H9 (cell line): ENCODE measurements around the gene SKIC2. TPM values are rescaled to one million over a fixed set of nuclear protein-coding genes. Genes with fewer than 3 reads are reported as not detected.
"Not testable (repeated sequence)": the region's sequence is repeated elsewhere in the genome, so short reads cannot be mapped to it uniquely, and the experiment has no call there.

Experiments used
- DNase-seq: peaks from one replicate; pipeline ENCODE4 v3.0.0-alpha.2; 2017
- H2AFZ ChIP-seq: one replicate; pipeline ENCODE4 v1.6.1; 2013; ENCODE audit warnings: mild to moderate bottlenecking, low read length, control low read depth, moderate library complexity
- H2AK5ac ChIP-seq: 2 replicates; pipeline ENCODE4 v1.6.1; 2013; ENCODE audit warnings: low read length, control low read depth, mixed read lengths; ENCODE audit not compliant: insufficient read length
- H2BK120ac ChIP-seq: one replicate; pipeline ENCODE4 v1.6.1; 2013; ENCODE audit warnings: low read depth, mild to moderate bottlenecking, low read length, control low read depth, inconsistent platforms; ENCODE audit not compliant: poor library complexity, severe bottlenecking
- H2BK12ac ChIP-seq: 2 replicates; pipeline ENCODE4 v1.6.1; 2013; ENCODE audit warnings: low read length, control low read depth, mixed read lengths, low read depth; ENCODE audit not compliant: insufficient read length
- H2BK15ac ChIP-seq: 2 replicates; pipeline ENCODE4 v1.6.1; 2013; ENCODE audit warnings: low read depth, low read length, control low read depth
- H2BK20ac ChIP-seq: one replicate; pipeline ENCODE4 v1.6.1; 2013; ENCODE audit warnings: low read depth, mild to moderate bottlenecking, low read length, control low read depth, inconsistent platforms; ENCODE audit not compliant: poor library complexity, severe bottlenecking
- H2BK5ac ChIP-seq: 2 replicates; pipeline ENCODE4 v1.6.1; 2013; ENCODE audit warnings: low read length, control low read depth, mixed read lengths; ENCODE audit not compliant: insufficient read length
- H3K14ac ChIP-seq: 2 replicates; pipeline ENCODE4 v1.6.1; 2013; ENCODE audit warnings: low read length, control low read depth; ENCODE audit not compliant: insufficient read depth
- H3K18ac ChIP-seq: 2 replicates; pipeline ENCODE4 v1.6.1; 2013; ENCODE audit warnings: low read depth, mild to moderate bottlenecking, mixed read lengths, low read length, control low read depth; ENCODE audit not compliant: insufficient read length
- H3K23ac ChIP-seq: 2 replicates; pipeline ENCODE4 v1.6.1; 2013; ENCODE audit warnings: low read length, control low read depth, mixed read lengths, low read depth; ENCODE audit not compliant: insufficient read length
- H3K23me2 ChIP-seq: 2 replicates; pipeline ENCODE4 v1.6.1; 2013; ENCODE audit warnings: low read depth, mild to moderate bottlenecking, mixed read lengths, low read length, control low read depth; ENCODE audit not compliant: insufficient read length, poor library complexity, severe bottlenecking
- H3K27ac ChIP-seq: 2 replicates; pipeline ENCODE4 v1.5.1; 2013; ENCODE audit warnings: low read length, control low read depth, mixed read lengths, low read depth; ENCODE audit not compliant: insufficient read length
- H3K27me3 ChIP-seq: 2 replicates; pipeline ENCODE4 v1.6.1; 2013; ENCODE audit warnings: low read length, control low read depth, inconsistent platforms; ENCODE audit not compliant: insufficient read depth
- H3K4ac ChIP-seq: 2 replicates; pipeline ENCODE4 v1.6.1; 2013; ENCODE audit warnings: low read depth, mild to moderate bottlenecking, control low read depth, inconsistent platforms, low read length, moderate library complexity
- H3K4me1 ChIP-seq: 2 replicates; pipeline ENCODE4 v1.6.1; 2013; ENCODE audit warnings: low read length, control low read depth, inconsistent platforms; ENCODE audit not compliant: insufficient read depth
- H3K4me2 ChIP-seq: 2 replicates; pipeline ENCODE4 v1.6.1; 2013; ENCODE audit warnings: low read length, control low read depth, mixed read lengths; ENCODE audit not compliant: insufficient read length, insufficient read depth
- H3K56ac ChIP-seq: 2 replicates; pipeline ENCODE4 v1.6.1; 2013; ENCODE audit warnings: low read depth, mild to moderate bottlenecking, mixed read lengths, low read length, control low read depth; ENCODE audit not compliant: insufficient read length
- H3K79me1 ChIP-seq: 2 replicates; pipeline ENCODE4 v1.6.1; 2013; ENCODE audit warnings: low read depth, mild to moderate bottlenecking, moderate library complexity, low read length, control low read depth, inconsistent platforms; ENCODE audit not compliant: insufficient read depth, poor library complexity, severe bottlenecking
- H3K79me2 ChIP-seq: 2 replicates; pipeline ENCODE4 v1.6.1; 2013; ENCODE audit warnings: low read length, control low read depth, inconsistent platforms; ENCODE audit not compliant: insufficient read depth
- H3K9ac ChIP-seq: 2 replicates; pipeline ENCODE4 v1.6.1; 2013; ENCODE audit warnings: low read length, control low read depth, mixed read lengths; ENCODE audit not compliant: insufficient read length; ENCODE audit errors: extremely low read depth
- H3K9me3 ChIP-seq: one replicate; pipeline ENCODE4 v1.6.1; 2013; ENCODE audit warnings: low read depth, low read length, inconsistent platforms; ENCODE audit not compliant: control insufficient read depth
- H3T11ph ChIP-seq: one replicate; pipeline ENCODE4 v1.6.1; 2013; ENCODE audit warnings: mild to moderate bottlenecking, low read length, control low read depth, inconsistent platforms
- H4K20me1 ChIP-seq: one replicate; pipeline ENCODE4 v1.6.1; 2013; ENCODE audit not compliant: control insufficient read depth, insufficient read length, insufficient read depth
- H4K5ac ChIP-seq: 2 replicates; pipeline ENCODE4 v1.6.1; 2013; ENCODE audit warnings: low read depth, mild to moderate bottlenecking, mixed read lengths, low read length, control low read depth; ENCODE audit not compliant: insufficient read length
- H4K8ac ChIP-seq: replicated peaks from 2 replicates; pipeline ENCODE4 v1.6.1; 2013; ENCODE audit warnings: low read length, control low read depth, mixed read lengths, low read depth; ENCODE audit not compliant: insufficient read length
- H4K91ac ChIP-seq: 2 replicates; pipeline ENCODE4 v1.6.1; 2013; ENCODE audit warnings: low read depth, mild to moderate bottlenecking, moderate library complexity, mixed read lengths, low read length, control low read depth; ENCODE audit not compliant: insufficient read length
- H3K27ac Mint-ChIP-seq, 3 experiments: 2 replicates in 2 of 3; 3 replicates in 1 of 3; pipeline ENCODE4 v1.8.0; 2020 to 2021; ENCODE audit warnings: mixed read lengths in 3 of 3, mild to moderate bottlenecking in 1 of 3, moderate library complexity in 1 of 3
- H3K27me3 Mint-ChIP-seq: 2 replicates; pipeline ENCODE4 v1.8.0; 2021; ENCODE audit warnings: low read depth, mild to moderate bottlenecking, moderate library complexity, mixed read lengths
- H3K36me3 Mint-ChIP-seq, 3 experiments: 2 replicates in 2 of 3; 3 replicates in 1 of 3; pipeline ENCODE4 v1.8.0; 2020 to 2021; ENCODE audit warnings: low read depth in 3 of 3, mixed read lengths in 3 of 3; ENCODE audit not compliant: insufficient read depth in 1 of 3
- H3K4me1 Mint-ChIP-seq, 2 experiments: 2 replicates each; pipeline ENCODE4 v1.8.0; 2020; ENCODE audit warnings: mixed read lengths in 2 of 2
- H3K4me3 Mint-ChIP-seq, 2 experiments: 2 replicates in 1 of 2; 3 replicates in 1 of 2; pipeline ENCODE4 v1.8.0; 2020 to 2021; ENCODE audit warnings: mild to moderate bottlenecking in 2 of 2, mixed read lengths in 2 of 2, moderate library complexity in 1 of 2
- H3K9me3 Mint-ChIP-seq, 2 experiments: 2 replicates in 1 of 2; 3 replicates in 1 of 2; pipeline ENCODE4 v1.8.0; 2020; ENCODE audit warnings: mild to moderate bottlenecking in 2 of 2, mixed read lengths in 2 of 2, moderate library complexity in 1 of 2
- CTCF ChIP-seq: fragments of 200-600 bp; sonication (generic); conservative IDR thresholded peaks from 3 replicates; pipeline ENCODE4 v1.8.0; 2021; ENCODE audit warnings: antibody characterized with exemption, mild to moderate bottlenecking
- WGBS: extraction: QIAGEN DNeasy Blood & Tissue Kit; methylation state at CpG from one replicate; pipeline ENCODE4 v1.1.7; 2013; ENCODE audit warnings: missing lambda C conversion rate, low lambda C conversion rate, mixed read lengths; ENCODE audit not compliant: insufficient read length; ENCODE audit errors: extremely low coverage; 5-methylcytosine and 5-hydroxymethylcytosine counted together
- total RNA-seq: library from RNA; stranded (reverse); gene quantifications from 2 replicates; pipeline ENCODE4 v1.2.1, GENCODE V29; 2021

Gene SKIC2
- total RNA-seq, 1 experiment from 2014 or later, result 86.2 TPM

DNA sequence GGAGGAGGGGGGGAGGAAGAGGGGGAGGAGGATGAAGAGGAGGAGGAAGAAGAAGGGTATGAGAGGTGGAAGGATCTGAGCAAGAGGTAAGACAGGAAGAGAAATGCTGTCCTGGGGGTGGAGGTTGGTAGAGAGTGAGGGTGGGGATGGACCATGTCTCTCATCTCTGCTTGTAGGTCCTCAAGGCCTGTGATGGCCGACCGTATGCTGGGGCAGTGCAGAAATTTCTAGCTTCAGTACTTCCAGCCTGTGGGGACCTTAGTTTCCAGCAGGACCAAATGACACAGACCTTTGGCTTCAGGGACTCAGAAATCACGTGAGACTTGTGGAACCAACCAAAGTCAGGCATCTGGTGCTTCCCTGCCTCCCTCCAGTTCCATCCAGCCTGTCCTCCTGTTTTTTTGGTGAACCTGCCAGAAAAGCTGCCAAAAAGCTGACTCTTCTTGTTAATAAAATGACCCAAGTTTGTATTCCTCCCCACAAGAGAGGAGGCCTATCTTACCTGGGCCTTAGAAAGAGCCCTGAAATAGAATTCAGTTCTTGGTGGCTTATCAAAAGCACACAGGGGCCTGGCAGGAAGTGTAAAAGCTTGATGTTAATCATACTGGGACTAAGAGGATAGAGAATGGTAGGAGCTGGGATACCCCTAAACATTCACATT lies 20.4 kb downstream of the SKIC2 start:
- no peak overlapping the region for H2BK20ac ChIP-seq
- H3K23ac ChIP-seq, result no peak overlapping the region
- H3K79me1 ChIP-seq, result no peaks in the 10 kb centered on the region
- H3K4me1 ChIP-seq, result no peaks in the 10 kb centered on the region
- no peak overlapping the region for H3T11ph ChIP-seq
- H3K9ac ChIP-seq, result no peak overlapping the region
- no peak overlapping the region for H2BK120ac ChIP-seq
- no peak overlapping the region for H3K14ac ChIP-seq
- no peak for TF ChIP-seq CTCF
- Mint-ChIP-seq H3K9me3 (peaks cover 6 to 10% of the 10 kb centered on the region in 2 experiments), H3K4me1 (peaks cover 0 to 4% of the 10 kb centered on the region in 2 experiments; a peak in 2 of 4 replicates), H3K27ac (no peak overlapping the region), H3K27me3 (no peaks in the 10 kb centered on the region), H3K36me3 (peaks cover 13 to 27% (median 23%) of the 10 kb centered on the region in 3 experiments), H3K4me3 (no peak overlapping the region)
- no peak overlapping the region for H4K5ac ChIP-seq
- no peaks in the 10 kb centered on the region for H3K27me3 ChIP-seq
- H3K9me3 ChIP-seq, result no peaks in the 10 kb centered on the region
- H3K4ac ChIP-seq, result no peak overlapping the region
- H3K79me2 ChIP-seq, result no peaks in the 10 kb centered on the region
- H3K27ac ChIP-seq, result no peak overlapping the region
- no peak overlapping the region for H2AFZ ChIP-seq
- H3K23me2 ChIP-seq, result no peaks in the 10 kb centered on the region
- H2BK15ac ChIP-seq, result no peak overlapping the region
- H2BK12ac ChIP-seq, result no peak overlapping the region
- no peak for DNase-seq
- no peak overlapping the region for H3K4me2 ChIP-seq
- no peaks in the 10 kb centered on the region for H4K20me1 ChIP-seq
- no peak overlapping the region for H2BK5ac ChIP-seq
- no peak overlapping the region for H4K91ac ChIP-seq
- no peak overlapping the region for H3K18ac ChIP-seq
- H4K8ac ChIP-seq, result no peak overlapping the region
- no peak overlapping the region for H2AK5ac ChIP-seq
- no peak overlapping the region for H3K56ac ChIP-seq
- no CpG with 5 or more reads among the region's 3 CpGs for WGBS

DNA sequence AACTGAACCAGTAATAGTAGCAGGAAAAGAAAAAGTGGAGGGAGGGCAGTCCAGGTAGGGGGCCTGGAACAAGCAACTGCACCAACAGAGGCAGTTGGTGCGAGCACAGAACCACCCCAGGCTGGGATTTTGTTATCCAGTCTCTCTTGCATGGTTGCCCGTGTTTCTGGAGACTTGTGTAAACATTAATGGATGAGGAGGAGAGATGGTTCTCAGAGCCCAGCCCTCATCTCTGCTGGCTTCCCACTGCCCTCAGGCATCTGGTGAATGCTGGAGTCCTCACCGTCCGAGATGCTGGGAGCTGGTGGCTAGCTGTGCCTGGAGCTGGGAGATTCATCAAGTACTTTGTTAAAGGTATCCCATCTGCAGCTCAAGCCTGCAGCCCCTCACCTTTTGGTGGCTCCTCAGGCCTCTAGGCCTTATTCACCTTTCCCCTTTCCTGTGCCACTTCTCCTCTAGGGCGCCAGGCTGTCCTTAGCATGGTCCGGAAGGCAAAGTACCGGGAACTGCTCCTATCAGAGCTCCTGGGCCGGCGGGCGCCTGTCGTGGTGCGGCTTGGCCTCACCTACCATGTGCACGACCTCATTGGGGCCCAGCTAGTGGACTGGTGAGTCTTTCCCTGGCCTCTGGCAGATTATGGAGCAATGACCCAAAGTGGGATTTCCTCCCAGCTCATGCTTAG lies 21.4 kb downstream of the SKIC2 start:
- not testable (repeated sequence) for H2BK15ac ChIP-seq, DNase-seq, H3K79me1 ChIP-seq, H3K27ac ChIP-seq, H4K20me1 ChIP-seq, H3K9ac ChIP-seq, H4K91ac ChIP-seq, H3T11ph ChIP-seq, H3K9me3 ChIP-seq, H2BK120ac ChIP-seq, H3K4me1 ChIP-seq, H2BK12ac ChIP-seq, H3K23ac ChIP-seq, H4K8ac ChIP-seq, H3K27me3 Mint-ChIP-seq, H2AFZ ChIP-seq, H4K5ac ChIP-seq, H3K4me1 Mint-ChIP-seq, H3K27me3 ChIP-seq, H3K56ac ChIP-seq, H2BK20ac ChIP-seq, H3K27ac Mint-ChIP-seq, H3K18ac ChIP-seq, H3K14ac ChIP-seq, H3K4ac ChIP-seq, H2BK5ac ChIP-seq, H3K4me3 Mint-ChIP-seq, H3K9me3 Mint-ChIP-seq, H3K23me2 ChIP-seq, H3K4me2 ChIP-seq, H2AK5ac ChIP-seq, H3K79me2 ChIP-seq
- no CpG with 5 or more reads among the region's 13 CpGs for WGBS
- H3K36me3 Mint-ChIP-seq, result peaks cover 10 to 18% (median 17%) of the 10 kb centered on the region in 3 experiments
